ENCODE results near the gene MARCOL.

- no peak for TF ChIP-seq ZNF274 (IDR thresholded peaks at IDR 0.05; ENCODE audit: low read depth, low read length)
- TF ChIP-seq YY1 (IDR thresholded peaks at IDR 0.05; ENCODE audit: insufficient read depth, insufficient read length) = no peak
- TF ChIP-seq SUZ12 (IDR thresholded peaks at IDR 0.05; ENCODE audit: extremely low read depth, insufficient read depth, insufficient read length) = no peak
These were observed 35.7 kb upstream of the MARCOL start, which contains the start of gene SPINK6 for GRCh38 chr5:148202531-148203203.
